Osteoblast (primary cell): ENCODE data around the gene ZNF775. TPM values are rescaled to one million over a fixed set of nuclear protein-coding genes. Genes with fewer than 3 reads are reported as not detected.
A peak's percentile ranks its signal among the peaks of the same experiment; 100 is the strongest.

Source experiments
- DNase-seq: peaks from one replicate; pipeline ENCODE4 v3.0.0; 2011; ENCODE audit warnings: low spot score, mixed read lengths; ENCODE audit not compliant: insufficient read length; ENCODE audit errors: missing footprints
- H2AFZ ChIP-seq: 2 replicates; pipeline ENCODE4 v1.6.0; 2011; ENCODE audit warnings: mild to moderate bottlenecking, low read length
- H3K27ac ChIP-seq: 2 replicates; pipeline ENCODE4 v1.5.1; 2011; ENCODE audit warnings: mild to moderate bottlenecking, low read depth, low read length, moderate library complexity
- H3K27me3 ChIP-seq: 2 replicates; pipeline ENCODE4 v1.6.0; 2012; ENCODE audit warnings: mild to moderate bottlenecking, control low read depth, inconsistent platforms, low read length, moderate library complexity; ENCODE audit not compliant: insufficient read depth
- H3K36me3 ChIP-seq: 2 replicates; pipeline ENCODE4 v1.5.1; 2011; ENCODE audit warnings: mild to moderate bottlenecking, low read length, control low read depth, moderate library complexity; ENCODE audit not compliant: insufficient read depth
- H3K4me1 ChIP-seq: 2 replicates; pipeline ENCODE4 v1.5.1; 2011; ENCODE audit warnings: mild to moderate bottlenecking, low read length, control low read depth, moderate library complexity; ENCODE audit not compliant: insufficient read depth
- H3K4me2 ChIP-seq: 2 replicates; pipeline ENCODE4 v1.6.0; 2011; ENCODE audit warnings: mild to moderate bottlenecking, low read length; ENCODE audit not compliant: insufficient read depth
- H3K4me3 ChIP-seq: fragments of 200-600 bp; sonication (generic); 3 replicates; pipeline ENCODE4 v1.5.1; 2012; ENCODE audit warnings: mild to moderate bottlenecking, low read length, inconsistent platforms; ENCODE audit not compliant: insufficient read depth
- H3K79me2 ChIP-seq: 2 replicates; pipeline ENCODE4 v1.6.0; 2012; ENCODE audit warnings: mild to moderate bottlenecking, low read length, control low read depth, inconsistent platforms; ENCODE audit not compliant: insufficient read depth
- H3K9me3 ChIP-seq: 2 replicates; pipeline ENCODE4 v1.5.1; 2011; ENCODE audit warnings: low read depth, low read length, control low read depth
- H4K20me1 ChIP-seq: 2 replicates; pipeline ENCODE4 v1.6.0; 2012; ENCODE audit warnings: mild to moderate bottlenecking, low read length, control low read depth; ENCODE audit not compliant: insufficient read depth
- total RNA-seq: library from RNA; depleted of rRNA; stranded (reverse); fragments of >200 nt; gene quantifications from 2 replicates; pipeline ENCODE4 v1.2.3, GENCODE V29; 2012
- TF ChIP-seq, protein P1 (sequence below): IDR thresholded peaks from 2 replicates; pipeline ENCODE4 v1.5.1; 2011; ENCODE audit warnings: mild to moderate bottlenecking, low read depth, low read length, moderate library complexity; ENCODE audit errors: extremely low read depth

The ZNF775 gene
- total RNA-seq, 1 donor, result 6.2 TPM

DNA sequence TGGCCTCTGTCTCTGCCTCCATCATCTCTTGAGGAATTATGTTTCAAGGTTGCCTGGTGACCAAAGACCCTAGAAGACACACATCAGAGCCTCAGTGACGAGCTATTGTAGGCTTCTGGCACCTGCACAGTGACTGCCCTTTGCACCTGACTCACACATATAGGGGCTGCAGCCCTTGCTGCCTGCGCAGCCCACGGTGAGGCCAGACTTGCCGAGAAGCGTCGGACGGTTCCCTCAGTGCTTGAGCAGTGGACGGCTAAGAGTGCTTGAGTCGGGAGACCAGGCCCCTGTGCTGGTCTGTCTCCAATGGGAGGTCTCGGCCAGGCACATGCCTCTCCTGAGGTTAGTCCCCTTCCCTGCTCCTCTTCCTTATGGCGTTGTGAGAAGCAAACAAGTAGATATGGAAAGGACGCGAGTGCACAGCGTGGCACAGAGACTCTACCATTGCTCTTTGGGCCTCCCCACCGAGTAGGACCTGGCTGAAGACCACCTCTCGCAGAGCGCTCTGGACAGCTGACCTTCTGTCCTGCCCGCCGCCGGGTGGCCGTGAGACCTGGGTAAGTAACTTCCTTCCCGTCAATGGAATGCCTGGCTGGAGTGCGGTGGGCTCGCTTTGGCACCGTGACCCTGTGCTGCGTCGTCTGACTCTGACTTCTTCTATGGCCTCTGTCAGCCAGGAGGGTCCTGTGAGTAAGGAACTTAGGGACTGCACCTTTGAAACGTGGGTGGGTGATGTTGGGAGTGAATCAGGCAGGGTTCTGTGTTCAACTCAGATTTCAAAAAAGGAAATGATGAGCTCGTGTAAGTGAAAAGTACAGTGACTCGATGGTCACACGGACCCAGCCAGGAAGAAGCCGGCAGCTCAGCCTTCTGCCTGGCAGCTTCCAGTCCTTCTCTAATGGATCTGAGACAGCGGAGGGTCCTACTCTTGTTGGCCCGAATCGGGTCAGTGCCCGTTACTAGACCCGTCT, 33.7 kb downstream of the ZNF775 start:
- Histone ChIP-seq H4K20me1 (no peaks in the 10 kb centered on the region), H3K36me3 (no peaks in the 10 kb centered on the region), H3K4me3 (no peak overlapping the region), H3K4me2 (no peak overlapping the region), H3K9me3 (no peaks in the 10 kb centered on the region), H3K79me2 (no peaks in the 10 kb centered on the region), H2AFZ (no peak overlapping the region), H3K27me3 (no peaks in the 10 kb centered on the region), H3K4me1 (no peaks in the 10 kb centered on the region), H3K27ac (no peak overlapping the region)
- TF ChIP-seq, protein P1, sequence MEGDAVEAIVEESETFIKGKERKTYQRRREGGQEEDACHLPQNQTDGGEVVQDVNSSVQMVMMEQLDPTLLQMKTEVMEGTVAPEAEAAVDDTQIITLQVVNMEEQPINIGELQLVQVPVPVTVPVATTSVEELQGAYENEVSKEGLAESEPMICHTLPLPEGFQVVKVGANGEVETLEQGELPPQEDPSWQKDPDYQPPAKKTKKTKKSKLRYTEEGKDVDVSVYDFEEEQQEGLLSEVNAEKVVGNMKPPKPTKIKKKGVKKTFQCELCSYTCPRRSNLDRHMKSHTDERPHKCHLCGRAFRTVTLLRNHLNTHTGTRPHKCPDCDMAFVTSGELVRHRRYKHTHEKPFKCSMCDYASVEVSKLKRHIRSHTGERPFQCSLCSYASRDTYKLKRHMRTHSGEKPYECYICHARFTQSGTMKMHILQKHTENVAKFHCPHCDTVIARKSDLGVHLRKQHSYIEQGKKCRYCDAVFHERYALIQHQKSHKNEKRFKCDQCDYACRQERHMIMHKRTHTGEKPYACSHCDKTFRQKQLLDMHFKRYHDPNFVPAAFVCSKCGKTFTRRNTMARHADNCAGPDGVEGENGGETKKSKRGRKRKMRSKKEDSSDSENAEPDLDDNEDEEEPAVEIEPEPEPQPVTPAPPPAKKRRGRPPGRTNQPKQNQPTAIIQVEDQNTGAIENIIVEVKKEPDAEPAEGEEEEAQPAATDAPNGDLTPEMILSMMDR, result no peak
- DNase-seq, result peak; percentile 68

DNA sequence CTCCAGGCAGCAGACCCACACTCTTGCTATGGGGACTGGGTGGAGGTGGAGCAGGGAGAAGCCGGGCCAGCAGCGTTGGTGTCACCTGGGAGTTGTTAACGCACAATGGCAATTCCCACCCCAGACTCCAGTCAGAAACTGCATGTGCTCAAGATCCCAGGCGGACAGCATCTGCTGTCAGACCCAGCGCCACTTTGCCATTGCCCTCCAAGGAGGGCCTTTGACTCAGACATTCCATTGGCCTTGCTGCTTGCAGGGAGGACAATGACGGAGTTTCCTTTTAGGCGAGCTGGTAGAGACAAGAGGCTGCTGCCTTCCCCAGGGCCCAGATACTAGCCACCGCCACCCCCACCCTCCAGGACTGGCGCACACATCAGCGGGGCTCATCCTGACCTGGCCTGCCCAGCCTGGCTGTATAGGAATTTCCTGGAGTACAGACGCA, 34.5 kb downstream of the ZNF775 start:
- Histone ChIP-seq H3K4me2 (no peak overlapping the region), H2AFZ (no peak overlapping the region), H3K9me3 (no peaks in the 10 kb centered on the region), H3K27me3 (no peaks in the 10 kb centered on the region), H3K36me3 (no peaks in the 10 kb centered on the region), H4K20me1 (no peaks in the 10 kb centered on the region), H3K4me3 (no peak overlapping the region), H3K79me2 (no peaks in the 10 kb centered on the region), H3K4me1 (no peaks in the 10 kb centered on the region), H3K27ac (no peak overlapping the region)
- peak; percentile 64 for DNase-seq
- TF ChIP-seq, protein P1, result no peak

DNA sequence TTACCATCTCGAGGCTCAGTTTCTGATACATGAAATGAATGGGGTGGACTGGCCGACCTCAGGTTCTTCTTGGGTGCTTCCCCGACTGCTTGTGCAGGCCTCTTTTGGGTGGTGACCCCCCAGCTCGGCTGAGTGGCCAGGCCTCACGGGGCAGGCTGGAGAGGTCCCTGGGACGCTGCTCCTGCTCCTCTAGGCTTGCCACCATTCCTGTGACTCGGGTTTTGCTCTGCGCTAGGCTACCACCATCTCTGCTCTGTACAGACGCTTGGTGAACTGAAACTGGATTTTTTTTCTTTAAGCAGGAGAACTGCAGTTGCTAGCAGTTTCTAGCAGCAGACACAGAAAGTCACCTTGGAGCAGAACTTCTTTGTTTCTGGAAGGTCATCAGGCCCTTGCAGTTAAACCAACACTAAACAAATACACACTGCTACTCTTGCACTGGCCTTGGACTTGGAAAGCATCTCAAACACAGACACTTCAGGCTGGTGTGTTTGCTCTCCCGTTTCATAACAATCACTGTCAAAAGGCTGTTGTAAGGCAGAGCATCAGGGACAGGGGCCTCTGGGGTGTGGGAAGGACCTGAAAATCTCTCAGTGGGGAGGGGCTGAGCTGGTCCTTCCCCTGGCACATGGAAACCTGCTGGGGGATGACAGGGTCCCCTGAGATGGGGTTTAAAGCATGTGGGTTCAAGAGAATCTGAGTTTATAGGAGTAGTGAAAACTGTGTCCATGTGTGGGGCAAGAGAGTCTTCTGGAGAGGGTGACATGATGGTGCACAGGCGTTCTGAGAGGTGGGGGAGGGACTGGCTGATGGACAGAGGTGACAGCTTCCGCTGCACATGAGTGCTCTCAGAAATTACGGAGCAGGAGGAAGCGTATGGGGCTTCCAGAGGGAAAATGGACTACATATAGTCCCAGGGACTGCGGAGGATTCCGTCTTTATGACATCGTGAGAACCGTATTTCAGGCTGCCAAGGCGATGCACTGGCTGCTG, 36.3 kb downstream of the ZNF775 start:
- H3K4me3 ChIP-seq, result no peak overlapping the region
- H3K79me2 ChIP-seq, result no peaks in the 10 kb centered on the region
- no peak overlapping the region for H3K27ac ChIP-seq
- no peak for DNase-seq
- H2AFZ ChIP-seq, result no peak overlapping the region
- H4K20me1 ChIP-seq, result no peaks in the 10 kb centered on the region
- no peaks in the 10 kb centered on the region for H3K27me3 ChIP-seq
- no peak overlapping the region for H3K4me2 ChIP-seq
- no peaks in the 10 kb centered on the region for H3K36me3 ChIP-seq
- H3K9me3 ChIP-seq, result no peaks in the 10 kb centered on the region
- TF ChIP-seq, protein P1, result no peak
- no peaks in the 10 kb centered on the region for H3K4me1 ChIP-seq
